GM23248 (cell line): ENCODE results near the gene NPBWR2.

Source experiments
- EZH2 ChIP-seq: fragments of 200-600 bp; sonication (generic); IDR thresholded peaks from 2 replicates; pipeline ENCODE4 v1.6.1; 2018; ENCODE audit warnings: antibody characterized with exemption, mild to moderate bottlenecking; ENCODE audit not compliant: insufficient read depth, poor library complexity, severe bottlenecking
- EZH2phosphoT487 ChIP-seq: fragments of 200-600 bp; sonication (generic); IDR thresholded peaks from 2 replicates; pipeline ENCODE4 v1.6.1; 2018; ENCODE audit warnings: antibody characterized with exemption, moderate library complexity, mild to moderate bottlenecking, low read depth; ENCODE audit not compliant: insufficient read depth

GRCh38 chr20:64149809-64150560 lies 42.6 kb upstream of the NPBWR2 start:
- TF ChIP-seq EZH2 (no peak), EZH2phosphoT487 (no peak)
